ENCODE results near the gene FBXW2.

The FBXW2 gene

DNA sequence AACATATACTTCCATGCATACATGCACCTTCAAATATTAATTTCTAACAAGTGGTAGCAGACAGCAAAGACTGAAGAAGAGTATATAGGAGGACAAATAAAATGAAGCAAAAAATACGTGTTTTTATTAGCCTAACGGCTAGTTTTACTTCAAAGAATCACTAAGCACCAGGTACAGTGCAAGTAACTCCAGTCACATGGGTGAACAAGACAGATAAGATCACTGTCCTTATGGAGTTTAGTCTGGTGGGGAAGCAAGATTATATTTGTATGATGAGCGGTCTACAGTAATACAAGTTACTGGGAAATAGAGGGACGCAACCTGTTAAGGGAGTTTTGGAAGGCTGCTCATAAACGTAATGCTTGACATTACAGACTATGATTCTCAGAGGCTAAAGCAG, 16.0 kb downstream of the FBXW2 start:
- Histone ChIP-seq H3K27me3 (ENCODE audit: control insufficient read depth in 1 of 2, insufficient read depth in 2 of 2, low read length in 2 of 2) (no peaks in the 10 kb centered on the region), H3K4me1 (ENCODE audit: insufficient read depth, low read length) (no peaks in the 10 kb centered on the region), H3K4me3 (ENCODE audit: low read depth in 1 of 2, low read length in 2 of 2) (no peak overlapping the region), H3K9me3 (ENCODE audit: low read length) (no peaks in the 10 kb centered on the region), H3K27ac (ENCODE audit: low read depth, low read length) (no peak overlapping the region), H3K36me3 (ENCODE audit: insufficient read depth, low read length) (peaks cover 32% of the 10 kb centered on the region), H3K9ac (ENCODE audit: low read length) (no peak overlapping the region)

DNA sequence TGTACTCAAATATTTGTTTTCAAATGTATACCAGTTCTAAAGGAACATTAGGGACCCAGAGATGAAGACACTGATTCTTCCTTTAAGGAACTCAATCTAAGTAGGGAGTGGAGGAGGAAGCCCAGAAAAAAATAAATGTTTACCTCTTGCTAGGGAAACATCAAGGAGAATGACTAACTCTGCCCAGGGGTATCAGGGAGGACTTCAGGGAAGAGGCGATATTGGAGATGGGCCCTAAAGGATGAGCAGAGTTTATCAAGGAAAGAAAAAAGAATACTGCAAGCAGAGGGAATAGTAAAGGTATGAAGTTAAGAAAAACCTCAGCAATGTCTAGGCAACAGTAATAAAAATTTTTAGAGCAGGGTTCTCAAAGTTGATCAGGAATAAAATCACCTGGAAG, 16.4 kb downstream of the FBXW2 start:
- H3K9ac ChIP-seq (ENCODE audit: low read length) = no peak overlapping the region
- H3K9me3 ChIP-seq (ENCODE audit: low read length) = no peaks in the 10 kb centered on the region
- H3K4me1 ChIP-seq (ENCODE audit: insufficient read depth, low read length) = no peaks in the 10 kb centered on the region
- H3K27me3 ChIP-seq (ENCODE audit: control insufficient read depth in 1 of 2, insufficient read depth in 2 of 2, low read length in 2 of 2) = no peaks in the 10 kb centered on the region
- no peak overlapping the region for H3K27ac ChIP-seq (ENCODE audit: low read depth, low read length)
- H3K36me3 ChIP-seq (ENCODE audit: insufficient read depth, low read length) = peaks cover 32% of the 10 kb centered on the region
- H3K4me3 ChIP-seq (ENCODE audit: low read depth in 1 of 2, low read length in 2 of 2) = no peak overlapping the region

DNA sequence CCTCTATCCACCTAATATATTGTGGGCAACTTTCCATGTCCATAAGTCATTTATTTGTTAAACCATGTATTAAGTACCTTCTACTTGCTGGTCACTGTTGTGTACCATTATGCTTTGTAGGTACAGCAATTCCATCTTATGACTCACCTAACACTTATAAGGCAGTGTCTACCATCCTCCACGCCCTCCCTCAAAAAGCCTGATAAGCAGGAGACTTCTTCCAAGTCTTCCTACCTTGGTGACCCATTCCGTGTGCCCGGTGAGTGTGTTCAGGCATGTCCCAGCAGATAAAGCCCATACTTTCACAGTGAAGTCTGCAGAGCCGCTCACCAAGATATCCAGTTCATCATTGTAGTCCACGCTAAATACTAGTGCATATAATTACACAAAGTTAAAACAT, 17.4 kb downstream of the FBXW2 start:
- no peaks in the 10 kb centered on the region for H3K27me3 ChIP-seq (ENCODE audit: control insufficient read depth in 1 of 2, insufficient read depth in 2 of 2, low read length in 2 of 2)
- peaks cover 32% of the 10 kb centered on the region for H3K36me3 ChIP-seq (ENCODE audit: insufficient read depth, low read length)
- H3K9me3 ChIP-seq (ENCODE audit: low read length) = no peaks in the 10 kb centered on the region
- no peaks in the 10 kb centered on the region for H3K4me1 ChIP-seq (ENCODE audit: insufficient read depth, low read length)
- H3K4me3 ChIP-seq (ENCODE audit: low read depth in 1 of 2, low read length in 2 of 2) = no peak overlapping the region
- no peak overlapping the region for H3K9ac ChIP-seq (ENCODE audit: low read length)
- no peak overlapping the region for H3K27ac ChIP-seq (ENCODE audit: low read depth, low read length)

DNA sequence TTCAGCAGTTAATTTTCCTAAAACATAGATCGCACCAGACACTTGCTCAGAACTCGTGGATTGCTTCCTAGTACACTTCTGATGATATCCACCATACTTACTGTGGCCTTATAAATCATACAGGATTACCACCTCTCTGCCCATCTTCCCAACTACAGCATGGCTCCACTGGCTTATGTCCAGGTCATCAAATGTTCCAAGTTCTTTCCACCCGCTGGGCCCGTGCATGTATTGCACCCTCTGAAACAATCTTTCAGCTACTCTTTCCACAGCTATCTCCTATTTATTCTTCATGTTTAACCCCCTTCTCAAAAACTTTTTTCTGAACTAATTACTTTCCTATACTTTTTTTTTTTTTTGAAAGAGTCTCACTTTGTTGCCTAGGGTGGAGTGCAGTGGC, 18.5 kb downstream of the FBXW2 start:
- Histone ChIP-seq H3K4me1 (ENCODE audit: insufficient read depth, low read length) (no peaks in the 10 kb centered on the region), H3K4me3 (ENCODE audit: low read depth in 1 of 2, low read length in 2 of 2) (no peak overlapping the region), H3K27me3 (ENCODE audit: control insufficient read depth in 1 of 2, insufficient read depth in 2 of 2, low read length in 2 of 2) (no peaks in the 10 kb centered on the region), H3K9me3 (ENCODE audit: low read length) (no peaks in the 10 kb centered on the region), H3K9ac (ENCODE audit: low read length) (no peak overlapping the region), H3K36me3 (ENCODE audit: insufficient read depth, low read length) (peaks cover 35% of the 10 kb centered on the region), H3K27ac (ENCODE audit: low read depth, low read length) (no peak overlapping the region)

DNA sequence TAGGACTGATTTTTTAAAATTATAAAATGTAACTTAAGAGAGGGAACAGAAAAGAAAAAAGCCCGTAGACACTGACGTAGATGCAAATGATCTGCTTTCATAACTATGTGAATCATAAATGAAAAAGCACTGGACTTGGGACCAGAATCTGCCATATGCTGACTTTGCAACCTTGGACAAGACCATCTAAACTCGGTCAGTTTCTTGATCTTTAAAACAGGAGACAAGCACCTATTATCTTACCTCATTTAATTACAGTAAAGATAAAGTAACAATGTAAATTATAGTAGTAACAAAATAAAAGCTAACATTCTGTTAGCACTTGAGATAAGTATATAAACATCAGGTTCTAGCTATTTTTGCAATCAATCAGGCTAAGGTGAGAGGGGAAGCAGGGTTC, 20.0 kb downstream of the FBXW2 start:
- Histone ChIP-seq H3K27ac (ENCODE audit: low read depth, low read length) (no peak overlapping the region), H3K27me3 (ENCODE audit: control insufficient read depth in 1 of 2, insufficient read depth in 2 of 2, low read length in 2 of 2) (no peaks in the 10 kb centered on the region), H3K9ac (ENCODE audit: low read length) (no peak overlapping the region), H3K4me1 (ENCODE audit: insufficient read depth, low read length) (no peaks in the 10 kb centered on the region), H3K9me3 (ENCODE audit: low read length) (no peaks in the 10 kb centered on the region), H3K36me3 (ENCODE audit: insufficient read depth, low read length) (peaks cover 50% of the 10 kb centered on the region), H3K4me3 (ENCODE audit: low read depth in 1 of 2, low read length in 2 of 2) (no peak overlapping the region)

DNA sequence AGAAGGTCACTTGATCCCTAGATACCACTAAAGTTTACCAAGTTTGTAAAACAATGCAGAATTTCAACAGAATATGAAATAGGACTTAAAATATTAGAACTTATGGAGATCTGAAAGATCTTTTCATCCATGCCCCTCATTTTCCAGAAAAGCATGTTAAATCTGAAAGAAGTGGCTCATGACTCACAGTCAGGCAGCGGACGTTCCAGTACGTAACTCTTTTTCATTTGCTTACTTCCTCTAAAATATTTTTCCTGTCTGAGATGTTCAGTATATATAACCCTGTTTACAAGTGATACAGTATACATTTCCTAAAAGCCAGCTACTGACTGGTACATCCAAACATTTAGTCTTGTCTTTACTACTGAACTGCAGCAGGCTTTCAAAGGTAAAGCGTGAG, 22.3 kb downstream of the FBXW2 start:
- peaks cover 46% of the 10 kb centered on the region for H3K36me3 ChIP-seq (ENCODE audit: insufficient read depth, low read length)
- no peak overlapping the region for H3K4me3 ChIP-seq (ENCODE audit: low read depth in 1 of 2, low read length in 2 of 2)
- H3K27me3 ChIP-seq (ENCODE audit: control insufficient read depth in 1 of 2, insufficient read depth in 2 of 2, low read length in 2 of 2) = no peaks in the 10 kb centered on the region
- H3K9ac ChIP-seq (ENCODE audit: low read length) = no peak overlapping the region
- H3K9me3 ChIP-seq (ENCODE audit: low read length) = no peaks in the 10 kb centered on the region
- no peaks in the 10 kb centered on the region for H3K4me1 ChIP-seq (ENCODE audit: insufficient read depth, low read length)
- H3K27ac ChIP-seq (ENCODE audit: low read depth, low read length) = no peak overlapping the region

DNA sequence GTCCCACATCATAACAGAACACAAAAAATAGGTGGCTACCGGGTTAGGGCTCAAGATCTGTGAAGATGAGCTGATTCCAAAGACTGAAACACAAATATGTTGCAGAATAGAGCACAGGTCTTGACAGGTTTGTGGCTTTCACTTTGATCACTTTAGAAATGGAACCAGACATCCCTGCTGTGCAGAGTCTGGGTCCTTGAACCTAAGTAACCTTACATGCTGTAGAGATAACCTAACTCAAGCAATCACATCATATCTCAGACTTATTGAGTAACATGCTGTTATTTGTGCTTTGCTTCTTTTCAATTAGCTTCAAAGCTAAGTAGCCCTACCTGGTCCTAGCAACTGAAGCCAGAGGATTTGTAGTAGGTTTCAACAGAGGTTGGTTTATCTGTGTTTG, 24.3 kb downstream of the FBXW2 start:
- H3K27ac ChIP-seq (ENCODE audit: low read depth, low read length) = no peak overlapping the region
- no peaks in the 10 kb centered on the region for H3K9me3 ChIP-seq (ENCODE audit: low read length)

DNA sequence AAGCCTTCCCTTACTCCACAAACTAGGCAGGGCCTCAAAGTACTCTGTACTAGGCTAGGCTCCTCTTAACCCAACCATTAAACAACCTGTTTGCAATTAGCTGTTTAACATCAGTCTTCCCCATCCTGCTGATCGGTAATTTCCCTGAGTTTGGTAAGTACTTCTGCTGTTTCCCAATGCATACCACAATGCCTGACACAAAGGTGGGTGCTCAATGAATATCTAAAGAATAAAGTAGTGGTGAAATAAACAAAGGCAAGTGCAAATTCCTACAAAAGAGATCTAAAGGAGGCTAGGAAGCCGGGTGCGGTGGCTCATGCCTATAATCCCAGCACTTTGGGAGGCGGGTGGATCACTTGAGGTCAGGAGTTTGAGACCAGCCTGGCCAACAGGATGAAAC, 25.0 kb downstream of the FBXW2 start:
- Histone ChIP-seq H3K27me3 (ENCODE audit: control insufficient read depth in 1 of 2, insufficient read depth in 2 of 2, low read length in 2 of 2) (no peaks in the 10 kb centered on the region), H3K27ac (ENCODE audit: low read depth, low read length) (no peak overlapping the region), H3K9ac (ENCODE audit: low read length) (no peak overlapping the region), H3K4me1 (ENCODE audit: insufficient read depth, low read length) (no peaks in the 10 kb centered on the region), H3K36me3 (ENCODE audit: insufficient read depth, low read length) (peaks cover 57% of the 10 kb centered on the region), H3K4me3 (ENCODE audit: low read depth in 1 of 2, low read length in 2 of 2) (no peak overlapping the region), H3K9me3 (ENCODE audit: low read length) (no peaks in the 10 kb centered on the region)

More for the DNA sequence above, 24.3 kb downstream of the FBXW2 start:
- no peak overlapping the region for H3K4me3 ChIP-seq (ENCODE audit: low read depth in 1 of 2, low read length in 2 of 2)
- no peaks in the 10 kb centered on the region for H3K27me3 ChIP-seq (ENCODE audit: control insufficient read depth in 1 of 2, insufficient read depth in 2 of 2, low read length in 2 of 2)
- no peaks in the 10 kb centered on the region for H3K4me1 ChIP-seq (ENCODE audit: insufficient read depth, low read length)
- peaks cover 51% of the 10 kb centered on the region for H3K36me3 ChIP-seq (ENCODE audit: insufficient read depth, low read length)
- H3K9ac ChIP-seq (ENCODE audit: low read length) = no peak overlapping the region

DNA sequence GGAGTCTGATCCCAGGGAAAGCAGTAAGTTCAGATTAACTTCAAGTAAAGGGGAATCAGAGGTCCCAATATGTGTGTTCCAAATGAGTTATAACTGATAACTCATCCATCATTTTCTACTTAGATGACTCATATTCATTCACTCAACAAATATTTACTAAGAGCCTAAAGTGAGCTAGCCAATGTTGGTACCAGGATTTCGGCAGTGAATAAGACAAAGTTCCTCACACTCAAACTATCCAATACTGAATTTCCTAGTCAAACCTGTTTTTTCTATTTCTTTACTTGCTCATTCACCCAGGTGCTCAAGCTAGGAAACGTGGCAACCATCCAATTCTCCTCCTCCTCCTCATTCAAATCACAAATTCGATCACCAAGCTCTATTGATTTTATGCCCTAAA, 25.8 kb downstream of the FBXW2 start:
- Histone ChIP-seq H3K27me3 (ENCODE audit: control insufficient read depth in 1 of 2, insufficient read depth in 2 of 2, low read length in 2 of 2) (no peaks in the 10 kb centered on the region), H3K9ac (ENCODE audit: low read length) (no peak overlapping the region), H3K36me3 (ENCODE audit: insufficient read depth, low read length) (peaks cover 54% of the 10 kb centered on the region), H3K4me3 (ENCODE audit: low read depth in 1 of 2, low read length in 2 of 2) (no peak overlapping the region), H3K27ac (ENCODE audit: low read depth, low read length) (no peak overlapping the region), H3K9me3 (ENCODE audit: low read length) (no peaks in the 10 kb centered on the region), H3K4me1 (ENCODE audit: insufficient read depth, low read length) (no peaks in the 10 kb centered on the region)

DNA sequence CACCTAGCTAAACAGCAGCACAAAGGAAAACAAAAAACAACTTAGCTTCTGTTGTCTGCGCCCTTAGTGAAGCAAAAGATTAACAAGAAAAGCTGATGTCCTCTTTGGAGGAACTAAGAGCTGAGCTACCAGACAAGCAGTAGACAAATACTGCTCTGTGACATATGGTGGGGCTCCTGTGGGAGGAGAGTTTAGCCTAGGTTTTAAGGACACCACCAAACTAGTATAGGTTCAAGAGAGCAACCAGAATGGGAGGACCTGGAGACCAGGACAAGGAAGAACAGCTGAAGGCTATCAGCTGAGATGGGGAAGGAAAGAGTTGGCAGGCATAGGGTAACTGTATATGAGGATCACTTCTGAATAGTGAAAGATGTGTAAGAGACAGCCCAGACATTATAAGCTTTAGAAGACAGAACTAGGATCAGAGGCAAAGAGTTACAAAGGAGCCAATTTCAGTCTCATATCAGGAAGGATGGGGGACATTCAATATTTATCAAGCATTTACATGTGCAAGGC, 27.2 kb downstream of the FBXW2 start:
- Histone ChIP-seq H3K9ac (ENCODE audit: low read length) (no peak overlapping the region), H3K27me3 (ENCODE audit: control insufficient read depth in 1 of 2, insufficient read depth in 2 of 2, low read length in 2 of 2) (no peaks in the 10 kb centered on the region), H3K4me1 (ENCODE audit: insufficient read depth, low read length) (no peaks in the 10 kb centered on the region), H3K4me3 (ENCODE audit: low read depth in 1 of 2, low read length in 2 of 2) (no peak overlapping the region), H3K27ac (ENCODE audit: low read depth, low read length) (no peak overlapping the region), H3K9me3 (ENCODE audit: low read length) (no peaks in the 10 kb centered on the region), H3K36me3 (ENCODE audit: insufficient read depth, low read length) (peaks cover 59% of the 10 kb centered on the region)

DNA sequence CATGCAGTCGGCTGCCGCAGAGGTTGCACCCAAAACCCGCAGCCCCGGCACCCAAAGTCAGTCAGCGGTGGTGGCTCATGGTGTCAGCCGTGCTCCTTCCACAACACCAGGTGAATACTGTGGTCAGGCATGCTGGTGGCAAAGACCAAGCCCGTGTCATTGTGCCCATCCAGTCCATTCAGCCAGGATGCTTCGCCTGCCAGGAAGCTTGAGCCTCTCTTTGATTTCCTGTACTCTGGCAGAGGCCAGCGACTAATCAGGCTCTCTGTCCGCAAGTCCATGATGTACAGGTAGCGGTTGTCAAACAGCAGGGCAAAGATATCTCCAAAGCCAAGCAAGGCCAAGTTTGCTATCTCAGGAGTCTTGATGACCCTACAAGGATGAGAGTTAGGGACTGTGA, 28.7 kb downstream of the FBXW2 start:
- Histone ChIP-seq H3K4me3 (ENCODE audit: low read depth in 1 of 2, low read length in 2 of 2) (no peak overlapping the region), H3K36me3 (ENCODE audit: insufficient read depth, low read length) (peaks cover 53% of the 10 kb centered on the region), H3K27me3 (ENCODE audit: control insufficient read depth in 1 of 2, insufficient read depth in 2 of 2, low read length in 2 of 2) (no peaks in the 10 kb centered on the region), H3K9me3 (ENCODE audit: low read length) (no peaks in the 10 kb centered on the region), H3K4me1 (ENCODE audit: insufficient read depth, low read length) (no peaks in the 10 kb centered on the region), H3K27ac (ENCODE audit: low read depth, low read length) (no peak overlapping the region), H3K9ac (ENCODE audit: low read length) (no peak overlapping the region)

DNA sequence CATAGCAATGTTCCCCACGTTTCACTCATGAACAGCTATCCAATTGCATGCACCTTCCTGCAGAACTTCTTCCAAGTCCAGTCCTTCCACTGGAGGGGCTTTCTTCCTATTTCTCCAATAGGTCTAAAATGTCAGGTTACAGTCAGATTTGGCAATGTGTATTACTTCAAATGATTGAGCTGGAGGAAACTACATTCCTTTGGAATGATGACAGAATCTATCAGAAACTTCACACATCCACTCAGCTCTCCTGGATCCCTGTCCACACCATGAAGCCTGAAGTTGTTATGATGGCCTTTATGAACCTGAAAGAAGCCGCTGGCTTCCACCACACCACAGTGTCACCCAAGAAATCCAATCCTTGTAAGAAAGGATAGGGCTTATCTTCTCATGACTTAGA, 32.2 kb downstream of the FBXW2 start:
- H3K4me1 ChIP-seq (ENCODE audit: insufficient read depth, low read length) = peaks cover 2% of the 10 kb centered on the region
- H3K36me3 ChIP-seq (ENCODE audit: insufficient read depth, low read length) = peaks cover 30% of the 10 kb centered on the region
- no peaks in the 10 kb centered on the region for H3K27me3 ChIP-seq (ENCODE audit: control insufficient read depth in 1 of 2, insufficient read depth in 2 of 2, low read length in 2 of 2)
- no peak overlapping the region for H3K9ac ChIP-seq (ENCODE audit: low read length)
- no peak overlapping the region for H3K4me3 ChIP-seq (ENCODE audit: low read depth in 1 of 2, low read length in 2 of 2)
- H3K9me3 ChIP-seq (ENCODE audit: low read length) = no peaks in the 10 kb centered on the region
- no peak overlapping the region for H3K27ac ChIP-seq (ENCODE audit: low read depth, low read length)
